HCT116 (cell line): ENCODE data around the gene ABHD2. TPM values are rescaled to one million over a fixed set of nuclear protein-coding genes. Genes with fewer than 3 reads are reported as not detected.

Experiments used
- ATAC-seq: fragments of 200-7000 bp; cut with Tn5 transposase; 2 replicates; pipeline ENCODE4 v1.9.1; 2020; ENCODE audit warnings: mild to moderate bottlenecking, moderate library complexity
- BruUV-seq: library from RNA; stranded (reverse); fragments of 400-500 nt; replicated peaks from 2 replicates; lab custom pipeline; 2021; lab: Mats Ljungman, UMichigan
- CTCF ChIA-PET: fragments of 300-600 bp; sonication (Branson Sonifier 250); formaldehyde crosslinking; loops from one replicate; lab custom pipeline; 2021; ENCODE audit warnings: antibody characterized with exemption; lab: Charles Lee
- POLR2A ChIA-PET: fragments of 300-600, 350-600 bp; sonication (Branson Sonifier 250); formaldehyde crosslinking; loops from one replicate; lab custom pipeline; 2021; ENCODE audit warnings: antibody characterized with exemption; lab: Charles Lee
- RAD21 ChIA-PET, 2 experiments: fragments of 300-600 bp; sonication (Branson Sonifier 250); formaldehyde crosslinking; loops; one replicate each; lab custom pipeline; 2023; ENCODE audit warnings: low total read pairs in 2 of 2; ENCODE audit not compliant: uncharacterized antibody in 2 of 2, unreplicated experiment in 2 of 2, low non-redundant PET in 1 of 2; lab: Charles Lee
- DNase-seq: peaks from one replicate; pipeline ENCODE4 v3.0.0-alpha.2; 2010; ENCODE audit warnings: low read depth, low spot score
- H2AFZ ChIP-seq: fragments of 200-600 bp; shearing (Covaris generic), sonication (generic); 2 replicates; pipeline ENCODE4 v1.6.1; 2017; ENCODE audit warnings: low read depth, mixed run types, mixed read lengths, antibody characterized with exemption, low read length; ENCODE audit not compliant: poor library complexity, severe bottlenecking
- H3K27ac ChIP-seq: 2 replicates; pipeline ENCODE4 v1.5.1; 2012; ENCODE audit warnings: low read depth, low read length
- H3K27me3 ChIP-seq: fragments of 200-600 bp; sonication (generic); 2 replicates; pipeline ENCODE4 v1.6.1; 2016; ENCODE audit warnings: mixed run types, low read length, mixed read lengths; ENCODE audit not compliant: insufficient read depth
- H3K36me3 ChIP-seq, 2 experiments: fragments of 200-500 bp in 1 of 2; fragments of 200-600 bp in 1 of 2; sonication (Bioruptor generic) in 1 of 2; sonication (generic) in 1 of 2; 2 replicates each; pipeline versions ENCODE4 v1.5.1 to v1.6.1; 2014 to 2016; ENCODE audit warnings: low read length in 2 of 2, inconsistent platforms in 1 of 2, mixed read lengths in 1 of 2, mixed run types in 1 of 2; ENCODE audit not compliant: insufficient read depth in 2 of 2, control insufficient read depth in 1 of 2
- H3K4me1 ChIP-seq, 2 experiments: fragments of 200-600 bp in 1 of 2; sonication (generic) in 1 of 2; 2 replicates each; pipeline versions ENCODE4 v1.5.1 to v1.6.1; 2012 to 2017; ENCODE audit warnings: low read length in 2 of 2, inconsistent platforms in 1 of 2, mild to moderate bottlenecking in 1 of 2, mixed read lengths in 1 of 2, mixed run types in 1 of 2, moderate library complexity in 1 of 2; ENCODE audit not compliant: insufficient read depth in 2 of 2, control insufficient read depth in 1 of 2
- H3K4me2 ChIP-seq: fragments of 200-600 bp; sonication (generic); 2 replicates; pipeline ENCODE4 v1.6.1; 2017; ENCODE audit warnings: mixed run types, low read length, mixed read lengths
- H3K4me3 ChIP-seq, 2 experiments: fragments of 200-600 bp in 1 of 2; sonication (generic) in 1 of 2; replicated peaks in 1 of 2; 2 replicates each; pipeline ENCODE4 v1.5.1; 2011 to 2016; ENCODE audit warnings: low read length in 2 of 2, control low read depth in 1 of 2, low read depth in 1 of 2, mild to moderate bottlenecking in 1 of 2, mixed read lengths in 1 of 2, mixed run types in 1 of 2
- H3K79me2 ChIP-seq: fragments of 200-600 bp; sonication (generic); 2 replicates; pipeline ENCODE4 v1.6.1; 2017; ENCODE audit warnings: mild to moderate bottlenecking, mixed run types, low read length, moderate library complexity, mixed read lengths; ENCODE audit not compliant: insufficient read depth
- H3K9ac ChIP-seq: fragments of 200-600 bp; sonication (generic); 2 replicates; pipeline ENCODE4 v1.6.1; 2016; ENCODE audit warnings: low read length, mixed read lengths
- H3K9me2 ChIP-seq: fragments of 200-600 bp; sonication (generic), shearing (Covaris generic); 2 replicates; pipeline ENCODE4 v1.6.1; 2017; ENCODE audit warnings: mixed run types, mild to moderate bottlenecking, moderate library complexity; ENCODE audit not compliant: insufficient read depth
- H3K9me3 ChIP-seq, 2 experiments: fragments of 200-500 bp in 1 of 2; fragments of 200-600 bp in 1 of 2; sonication (Bioruptor generic) in 1 of 2; sonication (generic) in 1 of 2; 2 replicates each; pipeline ENCODE4 v1.6.1; 2014 to 2017; ENCODE audit warnings: low read length in 2 of 2, mixed read lengths in 2 of 2, inconsistent platforms in 1 of 2, low read depth in 1 of 2, mild to moderate bottlenecking in 1 of 2, mixed run types in 1 of 2, moderate library complexity in 1 of 2; ENCODE audit not compliant: control insufficient read depth in 1 of 2, insufficient read depth in 1 of 2
- H4K20me1 ChIP-seq: fragments of 200-600 bp; sonication (generic), shearing (Covaris generic); 2 replicates; pipeline ENCODE4 v1.6.1; 2017; ENCODE audit warnings: mixed run types, mild to moderate bottlenecking, moderate library complexity; ENCODE audit not compliant: insufficient read depth
- CBX3 ChIP-seq: IDR thresholded peaks from 2 replicates; pipeline ENCODE4 v1.6.1; 2012; ENCODE audit warnings: low read depth
- CEBPB ChIP-seq: IDR thresholded peaks from 2 replicates; pipeline ENCODE4 v1.6.1; 2012; ENCODE audit warnings: low read depth
- CTCF ChIP-seq, 3 experiments: fragments of 200-600 bp in 1 of 3; sonication (generic) in 1 of 3; IDR thresholded peaks in 2 of 3; conservative IDR thresholded peaks in 1 of 3; 2 replicates each; pipeline ENCODE4 v1.5.1; 2012 to 2017; ENCODE audit warnings: low read depth in 2 of 3, low read length in 2 of 3, antibody characterized with exemption in 1 of 3, borderline replicate concordance in 1 of 3, control low read depth in 1 of 3, mild to moderate bottlenecking in 1 of 3, mixed read lengths in 1 of 3, mixed run types in 1 of 3, moderate library complexity in 1 of 3; ENCODE audit not compliant: insufficient read depth in 1 of 3
- EGR1 ChIP-seq: IDR thresholded peaks from 2 replicates; pipeline ENCODE4 v1.6.1; 2012; ENCODE audit warnings: low read depth
- EZH2 ChIP-seq: fragments of 200-600 bp; sonication (generic); IDR thresholded peaks from 2 replicates; pipeline ENCODE4 v1.6.1; 2017; ENCODE audit warnings: antibody characterized with exemption, mixed run types
- EZH2phosphoT487 ChIP-seq: fragments of 200-600 bp; IDR thresholded peaks from 2 replicates; pipeline ENCODE4 v1.6.1; 2018; ENCODE audit warnings: antibody characterized with exemption, borderline replicate concordance
- FOSL1 ChIP-seq: IDR thresholded peaks from 2 replicates; pipeline ENCODE4 v1.6.1; 2012; ENCODE audit warnings: low read depth
- JUND ChIP-seq: IDR thresholded peaks from 2 replicates; pipeline ENCODE4 v1.6.1; 2012
- POLR2A ChIP-seq: IDR thresholded peaks from 2 replicates; pipeline ENCODE4 v1.7.0; 2011; ENCODE audit warnings: borderline replicate concordance; ENCODE audit not compliant: insufficient read depth, insufficient read length; ENCODE audit errors: extremely low read depth
- POLR2AphosphoS5 ChIP-seq: IDR thresholded peaks from 2 replicates; pipeline ENCODE4 v1.6.1; 2011; ENCODE audit warnings: mild to moderate bottlenecking, low read depth, low read length, moderate library complexity
- RAD21 ChIP-seq: IDR thresholded peaks from 2 replicates; pipeline ENCODE4 v1.6.1; 2012; ENCODE audit warnings: low read depth, mild to moderate bottlenecking
- SIN3A ChIP-seq: IDR thresholded peaks from 2 replicates; pipeline ENCODE4 v1.6.1; 2012; ENCODE audit warnings: low read depth
- SP1 ChIP-seq: IDR thresholded peaks from 2 replicates; pipeline ENCODE4 v1.6.1; 2012; ENCODE audit warnings: low read depth
- SRF ChIP-seq: IDR thresholded peaks from 2 replicates; pipeline ENCODE4 v1.6.1; 2012; ENCODE audit warnings: low read depth
- YY1 ChIP-seq: IDR thresholded peaks from 2 replicates; pipeline ENCODE4 v1.6.1; 2011; ENCODE audit warnings: low read length, low read depth, moderate library complexity, mild to moderate bottlenecking; ENCODE audit not compliant: insufficient replicate concordance; ENCODE audit errors: extremely low read depth
- ZFX ChIP-seq: fragments of 450-650 bp; IDR thresholded peaks from 2 replicates; pipeline ENCODE4 v1.6.1; 2017
- intact Hi-C: fragments of 100-400 bp; cut with micrococcal nuclease; formaldehyde crosslinking; loops from 2 replicates; pipeline ENCODE4 v1.10.0; 2022
- total RNA-seq: library from RNA; stranded (reverse); gene quantifications from one replicate; pipeline ENCODE4 v1.2.1, GENCODE V29; 2021; ENCODE audit not compliant: unreplicated experiment
- TF ChIP-seq, protein P1 (sequence below): IDR thresholded peaks from 2 replicates; pipeline ENCODE4 v1.6.1; 2011; ENCODE audit warnings: mild to moderate bottlenecking, low read length, moderate library complexity; ENCODE audit not compliant: insufficient replicate concordance; ENCODE audit errors: extremely low read depth
- TF ChIP-seq, protein P2 (sequence below): IDR thresholded peaks from 2 replicates; pipeline ENCODE4 v1.6.1; 2012
- TF ChIP-seq, protein P3 (sequence below): IDR thresholded peaks from 2 replicates; pipeline ENCODE4 v1.6.1; 2012
- TF ChIP-seq, protein P4 (sequence below): IDR thresholded peaks from 2 replicates; pipeline ENCODE4 v1.6.1; 2012; ENCODE audit warnings: low read depth

Gene ABHD2
- total RNA-seq, 1 experiment from 2014 or later, result 40.8 TPM

DNA sequence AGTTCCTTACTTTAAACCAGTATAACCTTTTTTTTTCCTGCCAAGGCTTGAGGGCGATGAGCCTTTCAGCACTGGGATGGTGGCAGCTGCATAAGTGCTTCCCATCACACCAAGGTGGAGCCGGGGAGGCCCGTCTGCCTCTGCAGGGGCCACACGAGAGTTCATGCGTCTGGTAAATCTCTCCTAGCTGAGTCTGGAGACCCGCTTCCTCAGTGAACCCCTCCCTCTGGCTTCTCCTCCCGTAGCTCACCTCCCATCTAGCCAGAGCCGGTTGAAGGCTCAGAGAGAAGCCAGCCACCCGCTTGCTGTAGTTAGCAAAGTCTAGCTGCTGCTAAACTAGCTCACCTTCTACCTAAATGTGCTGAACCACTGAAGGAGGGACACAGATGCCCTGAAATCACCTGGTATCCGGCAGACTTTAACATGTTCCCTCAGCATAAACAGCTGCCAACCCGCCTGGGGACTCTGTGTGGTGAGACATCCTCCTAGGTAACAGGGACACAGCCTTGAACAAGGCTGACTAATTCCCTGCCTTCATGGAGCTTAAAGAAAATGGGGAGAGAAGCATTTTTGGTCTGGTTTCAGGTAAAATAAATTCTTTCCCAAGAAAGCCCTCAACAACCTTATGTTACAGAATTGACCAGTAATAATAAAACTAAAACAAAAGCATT is 90.2 kb downstream of the ABHD2 start:
- intact Hi-C loops, result loop anchor here (5.0 kb wide), 1 partner anchor 41 kb away; no protein-coding TSS in a partner anchor

More for the DNA sequence above, 90.2 kb downstream of the ABHD2 start:
- TF ChIP-seq YY1 (no peak), CEBPB (no peak), POLR2AphosphoS5 (no peak), CBX3 (no peak), EZH2phosphoT487 (no peak), POLR2A (no peak), SP1 (no peak), CTCF (IDR thresholded peaks at IDR 0.05 in 2 of 3, conservative IDR thresholded peaks at IDR 0.05 in 1 of 3; ENCODE audit: borderline replicate concordance in 1 of 3, insufficient read depth in 1 of 3, low read depth in 2 of 3, low read length in 2 of 3) (no peak), EZH2 (no peak), SRF (no peak), JUND (no peak), FOSL1 (no peak), EGR1 (no peak), RAD21 (no peak), ZFX (no peak), SIN3A (no peak)
- TF ChIP-seq, protein P1, sequence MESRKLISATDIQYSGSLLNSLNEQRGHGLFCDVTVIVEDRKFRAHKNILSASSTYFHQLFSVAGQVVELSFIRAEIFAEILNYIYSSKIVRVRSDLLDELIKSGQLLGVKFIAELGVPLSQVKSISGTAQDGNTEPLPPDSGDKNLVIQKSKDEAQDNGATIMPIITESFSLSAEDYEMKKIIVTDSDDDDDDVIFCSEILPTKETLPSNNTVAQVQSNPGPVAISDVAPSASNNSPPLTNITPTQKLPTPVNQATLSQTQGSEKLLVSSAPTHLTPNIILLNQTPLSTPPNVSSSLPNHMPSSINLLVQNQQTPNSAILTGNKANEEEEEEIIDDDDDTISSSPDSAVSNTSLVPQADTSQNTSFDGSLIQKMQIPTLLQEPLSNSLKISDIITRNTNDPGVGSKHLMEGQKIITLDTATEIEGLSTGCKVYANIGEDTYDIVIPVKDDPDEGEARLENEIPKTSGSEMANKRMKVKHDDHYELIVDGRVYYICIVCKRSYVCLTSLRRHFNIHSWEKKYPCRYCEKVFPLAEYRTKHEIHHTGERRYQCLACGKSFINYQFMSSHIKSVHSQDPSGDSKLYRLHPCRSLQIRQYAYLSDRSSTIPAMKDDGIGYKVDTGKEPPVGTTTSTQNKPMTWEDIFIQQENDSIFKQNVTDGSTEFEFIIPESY, result no peak
- TF ChIP-seq, protein P2, sequence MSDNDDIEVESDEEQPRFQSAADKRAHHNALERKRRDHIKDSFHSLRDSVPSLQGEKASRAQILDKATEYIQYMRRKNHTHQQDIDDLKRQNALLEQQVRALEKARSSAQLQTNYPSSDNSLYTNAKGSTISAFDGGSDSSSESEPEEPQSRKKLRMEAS, result no peak
- TF ChIP-seq, protein P3, sequence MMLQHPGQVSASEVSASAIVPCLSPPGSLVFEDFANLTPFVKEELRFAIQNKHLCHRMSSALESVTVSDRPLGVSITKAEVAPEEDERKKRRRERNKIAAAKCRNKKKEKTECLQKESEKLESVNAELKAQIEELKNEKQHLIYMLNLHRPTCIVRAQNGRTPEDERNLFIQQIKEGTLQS, result no peak
- TF ChIP-seq, protein P4, sequence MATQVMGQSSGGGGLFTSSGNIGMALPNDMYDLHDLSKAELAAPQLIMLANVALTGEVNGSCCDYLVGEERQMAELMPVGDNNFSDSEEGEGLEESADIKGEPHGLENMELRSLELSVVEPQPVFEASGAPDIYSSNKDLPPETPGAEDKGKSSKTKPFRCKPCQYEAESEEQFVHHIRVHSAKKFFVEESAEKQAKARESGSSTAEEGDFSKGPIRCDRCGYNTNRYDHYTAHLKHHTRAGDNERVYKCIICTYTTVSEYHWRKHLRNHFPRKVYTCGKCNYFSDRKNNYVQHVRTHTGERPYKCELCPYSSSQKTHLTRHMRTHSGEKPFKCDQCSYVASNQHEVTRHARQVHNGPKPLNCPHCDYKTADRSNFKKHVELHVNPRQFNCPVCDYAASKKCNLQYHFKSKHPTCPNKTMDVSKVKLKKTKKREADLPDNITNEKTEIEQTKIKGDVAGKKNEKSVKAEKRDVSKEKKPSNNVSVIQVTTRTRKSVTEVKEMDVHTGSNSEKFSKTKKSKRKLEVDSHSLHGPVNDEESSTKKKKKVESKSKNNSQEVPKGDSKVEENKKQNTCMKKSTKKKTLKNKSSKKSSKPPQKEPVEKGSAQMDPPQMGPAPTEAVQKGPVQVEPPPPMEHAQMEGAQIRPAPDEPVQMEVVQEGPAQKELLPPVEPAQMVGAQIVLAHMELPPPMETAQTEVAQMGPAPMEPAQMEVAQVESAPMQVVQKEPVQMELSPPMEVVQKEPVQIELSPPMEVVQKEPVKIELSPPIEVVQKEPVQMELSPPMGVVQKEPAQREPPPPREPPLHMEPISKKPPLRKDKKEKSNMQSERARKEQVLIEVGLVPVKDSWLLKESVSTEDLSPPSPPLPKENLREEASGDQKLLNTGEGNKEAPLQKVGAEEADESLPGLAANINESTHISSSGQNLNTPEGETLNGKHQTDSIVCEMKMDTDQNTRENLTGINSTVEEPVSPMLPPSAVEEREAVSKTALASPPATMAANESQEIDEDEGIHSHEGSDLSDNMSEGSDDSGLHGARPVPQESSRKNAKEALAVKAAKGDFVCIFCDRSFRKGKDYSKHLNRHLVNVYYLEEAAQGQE, result no peak
- Histone ChIP-seq H3K79me2 (no peaks in the 10 kb centered on the region), H4K20me1 (no peaks in the 10 kb centered on the region), H2AFZ (no peak overlapping the region), H3K4me3 (no peak overlapping the region), H3K9ac (no peak overlapping the region), H3K4me2 (no peak overlapping the region), H3K4me1 (no peaks in the 10 kb centered on the region), H3K36me3 (no peaks in the 10 kb centered on the region), H3K9me3 (no peaks in the 10 kb centered on the region), H3K27ac (no peak overlapping the region), H3K9me2 (no peaks in the 10 kb centered on the region), H3K27me3 (no peaks in the 10 kb centered on the region)
- ATAC-seq, result no peak
- no peak for DNase-seq
- BruUV-seq, result no TSS peak
- ChIA-PET CTCF (interaction anchor here (0.6 to 2.2 kb wide), 29 partner anchors 9 to 300 kb away, joined by 3 to 39 read pairs (median 5); partner anchors contain the start of gene ABHD2), RAD21 (interaction anchor here (0.6 to 1.8 kb wide), 9 partner anchors 28 to 520 kb away, joined by 3 to 8 read pairs (median 6); partner anchors contain the start of gene ABHD2 (in 1 of the 2)), POLR2A (interaction anchor here (1.1 kb wide), 1 partner anchor 276 kb away, joined by 3 read pairs; no protein-coding TSS in a partner anchor)
